ENCODE results near the gene FCGR3A.

Gene FCGR3A

DNA sequence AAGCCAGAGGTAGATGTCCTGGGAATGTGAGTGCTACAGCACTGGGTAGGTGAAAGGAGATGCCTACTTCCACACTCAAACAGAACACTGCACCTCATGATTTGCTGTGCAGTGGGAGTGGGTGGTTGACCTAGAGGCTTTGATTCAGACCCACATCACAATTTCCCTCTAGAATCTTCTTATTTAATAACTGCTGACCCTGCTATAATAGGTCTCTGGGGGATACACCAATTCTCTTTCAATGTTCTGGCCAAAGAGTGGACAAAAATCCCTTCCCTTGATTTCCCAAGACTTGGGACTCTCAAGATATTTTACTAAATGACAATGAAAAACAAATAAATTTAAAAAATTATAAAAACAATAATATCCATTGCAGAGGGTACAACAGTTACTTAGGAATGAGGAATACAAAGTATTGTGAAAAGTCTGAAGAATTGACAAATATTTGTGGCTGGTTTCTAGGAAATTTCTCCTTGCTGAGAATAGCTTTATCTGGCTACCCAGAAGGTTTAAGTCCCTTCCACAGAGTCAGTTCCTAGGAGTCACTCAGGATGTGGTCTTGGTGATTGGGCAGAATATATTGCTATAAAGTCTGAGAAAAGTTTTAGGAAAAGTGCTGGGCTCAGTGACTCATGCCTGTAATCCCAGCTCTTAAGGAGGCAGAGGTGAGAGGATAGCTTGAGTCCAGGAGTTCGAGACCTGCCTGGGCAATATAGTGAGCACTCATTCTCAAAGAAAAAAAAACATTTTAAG is 46.8 kb downstream of the FCGR3A start:
- DNase-seq (ENCODE audit: low spot score): peak; percentile 22

- no peak for DNase-seq (ENCODE audit: low spot score)
Measured at GRCh38 chr1:161502181-161502580, 47.4 kb downstream of the FCGR3A start.

- DNase-seq (ENCODE audit: low spot score): no peak
Measured at GRCh38 chr1:161501234-161501633, 48.4 kb downstream of the FCGR3A start.

GRCh38 chr1:161499099-161500039 is 50.2 kb downstream of the FCGR3A start:
- no peak for DNase-seq (ENCODE audit: low spot score)

- no peak for DNase-seq (ENCODE audit: low spot score)
Measured at GRCh38 chr1:161498646-161499045, 51.0 kb downstream of the FCGR3A start.

DNA sequence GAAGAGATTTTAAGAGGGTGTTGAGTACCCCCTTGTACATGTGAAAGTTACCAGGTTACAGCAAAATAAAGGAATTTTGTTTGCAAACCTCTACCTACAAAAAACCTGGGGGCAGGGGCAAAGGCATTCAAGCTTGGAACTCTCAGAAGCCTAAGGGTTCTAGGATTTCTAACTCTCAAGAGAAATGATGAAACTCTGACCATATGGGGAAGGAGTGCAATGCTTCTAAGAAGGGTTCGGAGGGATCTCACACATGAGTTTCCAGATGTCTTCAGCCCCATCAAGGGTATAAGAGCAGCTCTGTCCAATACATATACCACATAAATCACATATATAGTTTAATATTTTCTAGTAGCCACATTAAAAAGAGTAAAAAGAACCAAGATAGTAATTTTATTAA is 51.7 kb downstream of the FCGR3A start:
- DNase-seq (ENCODE audit: low spot score): no peak

GRCh38 chr1:161495490-161495889 is 54.1 kb downstream of the FCGR3A start:
- DNase-seq (ENCODE audit: low spot score): no peak

GRCh38 chr1:161494091-161494735 is 55.4 kb downstream of the FCGR3A start:
- no peak for DNase-seq (ENCODE audit: low spot score)

DNA sequence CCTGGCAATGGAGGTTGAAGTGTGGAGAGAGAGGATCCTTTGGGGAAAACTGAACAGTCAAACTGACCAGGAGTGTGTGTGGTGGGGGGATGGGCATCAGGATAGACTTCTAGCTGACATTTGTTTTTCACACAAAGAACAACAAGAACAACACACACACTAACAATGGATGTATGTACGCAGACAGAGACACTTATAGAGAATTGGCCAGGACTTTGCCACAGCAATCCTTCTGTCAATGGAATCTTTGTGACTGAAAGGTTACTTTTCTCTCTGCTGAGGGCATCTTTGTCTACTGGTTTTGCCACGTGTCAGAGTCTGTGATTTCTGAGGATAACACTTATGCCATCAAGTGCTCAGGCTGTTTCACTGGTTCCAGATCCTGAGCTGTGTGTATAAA is 56.8 kb downstream of the FCGR3A start:
- no peak for DNase-seq (ENCODE audit: low spot score)

Measured in AG08395 (cell line).